ENCODE data around the gene PSORS1C1. TPM values are rescaled to one million over a fixed set of nuclear protein-coding genes. Genes with fewer than 3 reads are reported as not detected.
"Not testable (repeated sequence)": the region's sequence is repeated elsewhere in the genome, so short reads cannot be mapped to it uniquely, and the experiment has no call there.

PSORS1C1 gene
- total and polyA plus RNA-seq, 7 experiments from 2014 or later = not detected

DNA sequence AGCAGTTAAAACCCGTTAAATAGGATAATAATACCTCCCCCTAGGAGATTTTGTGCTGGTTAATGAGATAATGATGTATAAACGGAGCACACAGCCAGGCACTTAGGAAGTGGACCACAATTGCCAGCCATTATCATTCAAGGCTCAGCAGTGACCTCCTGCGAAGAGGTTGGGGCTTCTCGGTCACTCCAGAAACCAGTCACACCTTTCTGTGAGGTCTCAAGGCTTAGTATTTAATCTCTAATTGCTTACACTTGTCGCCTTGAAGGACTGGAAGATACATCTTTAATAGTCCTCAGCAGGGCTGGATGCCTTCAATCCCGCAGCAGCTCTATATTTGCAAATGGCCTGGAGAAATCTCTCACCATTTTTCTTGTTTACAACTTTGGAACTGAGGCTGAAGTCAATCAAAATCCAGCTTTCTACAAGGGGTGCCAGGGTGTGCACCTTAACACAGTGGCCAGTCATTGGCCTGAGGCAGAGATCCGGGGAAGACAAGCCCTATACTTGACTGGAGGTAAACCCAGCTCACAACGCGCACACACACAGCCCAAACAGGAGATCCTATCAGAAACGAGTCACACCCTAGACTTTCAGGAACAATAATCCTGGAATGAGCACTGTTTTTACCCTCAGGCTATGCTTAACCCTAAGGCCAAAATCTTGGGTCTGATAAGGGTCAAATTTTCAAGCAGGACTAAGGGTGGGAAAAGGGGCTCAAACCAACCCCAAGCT is 54.7 kb downstream of the PSORS1C1 start:
- Histone ChIP-seq H3K9me3 (ENCODE audit: control insufficient read depth in 2 of 3, low read length in 3 of 3) (no peaks in the 10 kb centered on the region), H3K4me1 (ENCODE audit: control insufficient read depth in 2 of 2, insufficient read depth in 2 of 2, low read length in 2 of 2) (no peaks in the 10 kb centered on the region), H3K4me3 (ENCODE audit: low read length) (no peak overlapping the region), H3K27me3 (ENCODE audit: control insufficient read depth in 2 of 2, insufficient read depth in 2 of 2, low read length in 2 of 2) (no peaks in the 10 kb centered on the region), H3K36me3 (ENCODE audit: control insufficient read depth in 2 of 3, insufficient read depth in 3 of 3, low read length in 3 of 3) (no peaks in the 10 kb centered on the region), H3K27ac (ENCODE audit: low read depth, low read length) (no peak overlapping the region)
- no peak for DNase-seq
- Mint-ChIP-seq H3K36me3 (peaks cover 0 to 3% (median 0%) of the 10 kb centered on the region in 5 donors), H3K27me3 (no peaks in the 10 kb centered on the region), H3K4me1 (peaks cover 0 to 6% (median 0%) of the 10 kb centered on the region in 7 donors), H3K4me3 (no peak overlapping the region), H3K9me3 (no peaks in the 10 kb centered on the region), H3K27ac (no peak overlapping the region)
- intact Hi-C loops (cut with micrococcal nuclease) = no loop called here
- ChIA-PET CTCF (interaction anchor here (0.6 kb wide), 2 partner anchors 61 to 501 kb away, joined by 3 read pairs; no protein-coding TSS in a partner anchor), POLR2A (interaction anchor here (1.0 to 2.3 kb wide), 2 partner anchors 10 to 12 kb away, joined by 3 to 13 read pairs; partner anchors contain the start of genes CCHCR1 and TCF19)
- no peak for ATAC-seq

DNA sequence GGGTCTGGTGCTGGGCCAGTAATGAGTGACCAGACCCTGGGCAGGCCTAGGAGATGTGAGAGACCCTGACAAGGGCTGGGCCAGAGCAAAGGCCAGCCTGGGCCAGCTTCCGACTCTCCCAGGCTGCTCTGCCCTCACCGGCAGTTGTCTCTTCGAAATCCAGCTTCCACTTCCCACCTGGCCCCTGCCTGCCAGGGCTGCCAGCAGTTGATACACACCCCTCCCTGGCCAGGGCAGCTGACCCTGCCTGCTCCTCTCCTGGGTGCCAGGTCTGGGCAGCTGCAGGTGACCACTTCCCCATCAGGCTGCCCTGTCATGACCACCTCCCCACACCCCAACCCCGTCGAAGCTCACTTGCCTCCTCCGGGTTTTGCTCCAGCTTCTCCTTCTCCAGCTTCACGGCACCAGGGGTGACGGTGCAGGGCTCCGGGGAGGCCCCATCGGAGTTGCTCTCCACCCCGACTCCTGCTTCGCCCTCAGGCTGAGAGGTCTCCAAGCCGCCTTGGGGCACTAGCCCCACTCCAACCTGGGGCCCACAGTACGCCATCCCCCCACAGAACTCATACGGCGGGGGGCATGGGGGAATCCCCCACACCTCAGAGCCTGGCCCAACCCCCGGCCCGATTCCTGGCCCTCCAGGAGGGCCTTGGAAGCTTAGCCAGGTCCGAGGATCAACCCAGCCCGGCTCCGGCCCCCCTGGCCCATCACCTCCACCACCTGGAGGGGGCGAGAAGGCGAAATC is 55.4 kb downstream of the PSORS1C1 start:
- H3K36me3 Mint-ChIP-seq; H3K4me3 ChIP-seq (ENCODE audit: low read length); H3K4me3 Mint-ChIP-seq; H3K9me3 Mint-ChIP-seq; H3K36me3 ChIP-seq (ENCODE audit: control insufficient read depth in 2 of 3, insufficient read depth in 3 of 3, low read length in 3 of 3); H3K27me3 Mint-ChIP-seq; H3K9me3 ChIP-seq (ENCODE audit: control insufficient read depth in 2 of 3, low read length in 3 of 3); DNase-seq; ATAC-seq; intact Hi-C loops (cut with micrococcal nuclease); H3K4me1 Mint-ChIP-seq; H3K4me1 ChIP-seq (ENCODE audit: control insufficient read depth in 2 of 2, insufficient read depth in 2 of 2, low read length in 2 of 2); H3K27me3 ChIP-seq (ENCODE audit: control insufficient read depth in 2 of 2, insufficient read depth in 2 of 2, low read length in 2 of 2); H3K27ac ChIP-seq (ENCODE audit: low read depth, low read length); H3K27ac Mint-ChIP-seq: not testable (repeated sequence)
- ChIA-PET CTCF (interaction anchor here (0.6 kb wide), 1 partner anchor 502 kb away, joined by 3 read pairs; no protein-coding TSS in a partner anchor), POLR2A (interaction anchor here (1.0 to 2.3 kb wide), 2 partner anchors 11 kb away, joined by 3 to 13 read pairs; partner anchors contain the start of genes CCHCR1 and TCF19)

DNA sequence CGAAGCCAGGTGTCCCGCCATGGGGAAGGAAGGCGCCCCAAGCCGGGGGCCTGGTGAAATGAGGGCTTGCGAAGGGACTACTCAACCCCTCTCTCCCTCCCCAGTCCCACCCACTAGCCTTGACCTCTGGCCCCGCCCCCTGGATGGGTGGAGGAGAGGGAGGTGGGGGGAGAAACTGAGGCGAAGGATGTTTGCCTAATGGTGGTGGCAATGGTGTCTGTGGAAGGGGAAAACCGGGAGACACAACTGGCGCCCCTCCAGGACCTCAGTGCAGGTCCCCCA is 55.9 kb downstream of the PSORS1C1 start, which contains the start of gene POU5F1:
POU5F1 (minus strand) TSS at position 83 of the 282 bp plus-strand sequence; CDS start at position 21, 62 bp downstream.
- Histone ChIP-seq H3K27me3 (ENCODE audit: control insufficient read depth in 2 of 2, insufficient read depth in 2 of 2, low read length in 2 of 2) (no peaks in the 10 kb centered on the region), H3K4me1 (ENCODE audit: control insufficient read depth in 2 of 2, insufficient read depth in 2 of 2, low read length in 2 of 2) (no peaks in the 10 kb centered on the region), H3K9me3 (ENCODE audit: control insufficient read depth in 2 of 3, low read length in 3 of 3) (no peaks in the 10 kb centered on the region), H3K27ac (ENCODE audit: low read depth, low read length) (no peak within 1 kb of the TSS), H3K4me3 (ENCODE audit: low read length) (no peak within 1 kb of the TSS), H3K36me3 (ENCODE audit: control insufficient read depth in 2 of 3, insufficient read depth in 3 of 3, low read length in 3 of 3) (no peaks in the 10 kb centered on the region)
- intact Hi-C loops (cut with micrococcal nuclease) = no loop called here
- Mint-ChIP-seq H3K27me3 (no peaks in the 10 kb centered on the region), H3K27ac (peak within 1 kb of the TSS in 2 of 9 donors; percentile 58 to 84), H3K36me3 (no peaks in the 10 kb centered on the region), H3K4me3 (no peak within 1 kb of the TSS), H3K9me3 (no peaks in the 10 kb centered on the region), H3K4me1 (peaks cover 0 to 1% (median 0%) of the 10 kb centered on the region in 7 donors)
- POLR2A ChIA-PET = no interaction called here
- CTCF ChIA-PET = no interaction called here
- no peak for ATAC-seq
- no peak for DNase-seq

DNA sequence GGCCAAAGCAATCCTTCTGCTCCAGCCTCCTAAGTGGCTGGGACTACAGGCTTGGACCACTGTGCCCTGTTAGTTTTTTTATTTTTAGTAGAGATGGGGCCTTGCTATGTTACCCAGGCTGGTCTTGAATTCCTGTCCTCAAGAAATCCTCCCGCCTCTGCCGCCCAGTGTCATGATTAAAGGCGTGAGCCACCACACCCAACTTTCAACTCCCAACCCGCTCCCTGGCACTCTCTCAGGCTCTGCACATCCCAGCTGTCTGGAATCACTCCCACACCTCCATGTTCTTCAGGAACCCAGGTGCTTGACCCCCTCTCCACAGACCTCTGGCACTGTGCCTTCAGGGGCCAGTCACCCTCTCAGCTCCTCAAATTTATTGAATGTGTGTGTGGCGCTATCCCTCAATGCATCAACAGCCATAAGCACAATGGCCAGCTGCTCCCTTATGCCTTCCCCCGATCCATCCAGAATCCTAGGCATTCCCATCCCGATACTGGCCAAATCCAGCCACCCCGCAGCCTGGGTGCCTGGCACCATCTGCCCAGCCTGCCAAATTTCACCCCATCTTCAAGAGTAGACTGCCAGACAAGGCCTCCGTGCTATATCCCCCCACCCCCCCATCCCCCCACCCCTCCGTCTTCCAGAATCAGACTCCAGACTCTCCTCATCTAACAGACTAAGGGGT is 56.5 kb downstream of the PSORS1C1 start:
- ChIA-PET CTCF (no interaction called here), POLR2A (no interaction called here)
- Mint-ChIP-seq H3K4me3 (no peak overlapping the region), H3K27ac (peak overlapping the region in 2 of 9 donors; percentile 58 to 84), H3K36me3 (no peaks in the 10 kb centered on the region), H3K9me3 (no peaks in the 10 kb centered on the region), H3K27me3 (no peaks in the 10 kb centered on the region), H3K4me1 (peaks cover 0 to 7% (median 0%) of the 10 kb centered on the region in 7 donors)
- H3K4me3 ChIP-seq (ENCODE audit: low read length) = no peak overlapping the region
- no peaks in the 10 kb centered on the region for H3K27me3 ChIP-seq (ENCODE audit: control insufficient read depth in 2 of 2, insufficient read depth in 2 of 2, low read length in 2 of 2)
- DNase-seq (no peak), ATAC-seq (no peak)
- no peaks in the 10 kb centered on the region for H3K36me3 ChIP-seq (ENCODE audit: control insufficient read depth in 2 of 3, insufficient read depth in 3 of 3, low read length in 3 of 3)
- no peaks in the 10 kb centered on the region for H3K9me3 ChIP-seq (ENCODE audit: control insufficient read depth in 2 of 3, low read length in 3 of 3)
- intact Hi-C loops (cut with micrococcal nuclease) = no loop called here
- H3K4me1 ChIP-seq (ENCODE audit: control insufficient read depth in 2 of 2, insufficient read depth in 2 of 2, low read length in 2 of 2) = no peaks in the 10 kb centered on the region
- no peak overlapping the region for H3K27ac ChIP-seq (ENCODE audit: low read depth, low read length)

DNA sequence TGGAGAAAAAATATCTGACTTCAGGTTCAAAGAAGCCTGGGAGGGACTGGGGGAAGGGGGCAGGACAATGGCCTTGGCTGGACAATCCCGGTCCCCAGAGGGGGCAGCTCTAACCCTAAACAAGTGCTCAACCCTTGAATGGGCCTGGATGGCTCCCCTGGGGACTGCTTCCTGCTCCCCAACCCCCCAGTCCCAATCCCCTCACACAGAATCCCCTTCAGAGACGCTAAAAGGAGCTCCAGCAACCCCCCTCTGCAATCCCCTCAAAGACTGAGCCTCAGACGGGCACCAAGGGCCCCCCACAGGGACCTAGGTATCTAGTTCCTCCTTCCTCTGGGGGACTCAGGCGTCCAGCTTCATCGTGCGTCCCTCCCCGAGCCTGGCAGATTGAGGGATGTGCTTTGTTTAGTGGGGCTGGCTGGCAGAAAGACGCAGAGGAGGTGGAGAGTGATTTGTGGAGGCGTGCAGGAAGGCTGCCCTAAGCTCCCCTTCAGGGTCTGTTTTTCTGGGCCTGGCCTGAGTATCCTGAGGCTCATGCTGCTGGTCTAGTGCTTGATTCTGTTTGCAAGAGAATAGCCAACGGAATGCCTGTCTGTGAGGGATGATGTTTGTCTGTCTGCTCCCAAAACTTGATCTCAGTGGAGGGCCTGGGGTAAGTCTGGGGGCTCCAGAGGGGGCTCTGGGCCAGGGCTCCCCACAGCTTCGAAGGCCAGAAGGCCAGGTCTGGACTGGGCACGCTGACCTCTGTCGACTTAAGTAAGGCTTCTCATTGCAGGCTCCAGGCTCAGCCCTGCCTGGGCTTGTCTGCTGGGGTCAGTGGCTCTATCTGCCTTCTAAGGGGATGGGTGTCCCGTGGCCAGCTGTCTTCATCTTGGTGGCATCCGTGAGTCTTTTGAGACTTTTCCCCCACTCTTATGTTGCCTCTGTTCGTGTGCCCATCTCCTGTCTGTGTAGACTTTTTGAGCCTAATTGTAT is 57.6 kb downstream of the PSORS1C1 start:
- ChIA-PET POLR2A (no interaction called here), CTCF (no interaction called here)
- H3K4me1 ChIP-seq (ENCODE audit: control insufficient read depth in 2 of 2, insufficient read depth in 2 of 2, low read length in 2 of 2) = no peaks in the 10 kb centered on the region
- H3K9me3 ChIP-seq (ENCODE audit: control insufficient read depth in 2 of 3, low read length in 3 of 3) = no peaks in the 10 kb centered on the region
- no peaks in the 10 kb centered on the region for H3K9me3 Mint-ChIP-seq
- no peak overlapping the region for H3K4me3 ChIP-seq (ENCODE audit: low read length)
- H3K4me1 Mint-ChIP-seq = peaks cover 0 to 7% (median 0%) of the 10 kb centered on the region in 7 donors
- H3K36me3 ChIP-seq (ENCODE audit: control insufficient read depth in 2 of 3, insufficient read depth in 3 of 3, low read length in 3 of 3) = no peaks in the 10 kb centered on the region
- H3K4me3 Mint-ChIP-seq = no peak overlapping the region
- no peaks in the 10 kb centered on the region for H3K27me3 Mint-ChIP-seq
- ATAC-seq (no peak), DNase-seq (no peak)
- H3K27ac ChIP-seq (ENCODE audit: low read depth, low read length) = no peak overlapping the region
- no peaks in the 10 kb centered on the region for H3K27me3 ChIP-seq (ENCODE audit: control insufficient read depth in 2 of 2, insufficient read depth in 2 of 2, low read length in 2 of 2)
- H3K36me3 Mint-ChIP-seq = no peaks in the 10 kb centered on the region
- intact Hi-C loops (cut with micrococcal nuclease) = no loop called here
- peak overlapping the region in 1 of 9 donors; percentile 12 for H3K27ac Mint-ChIP-seq

DNA sequence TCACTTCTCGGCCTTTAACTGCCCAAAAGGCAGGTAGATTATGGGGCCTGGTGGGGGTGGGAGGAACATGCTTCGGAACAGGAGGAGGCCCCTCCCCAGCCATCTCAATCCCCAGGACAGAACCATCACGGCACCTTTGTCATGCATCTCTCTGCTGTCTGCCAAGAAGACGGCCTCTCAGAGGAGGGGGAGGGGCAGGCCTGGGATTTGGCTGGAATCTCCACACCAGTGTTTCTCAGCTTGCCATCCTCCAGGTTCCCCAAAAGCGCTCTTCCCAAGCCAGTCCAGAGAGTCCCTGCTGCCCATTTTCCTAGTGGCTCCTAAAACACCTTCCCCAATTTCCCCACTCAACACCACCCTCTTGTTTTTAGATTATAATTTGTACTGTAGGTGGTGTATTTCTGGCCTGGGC is 58.4 kb downstream of the PSORS1C1 start:
- intact Hi-C loops (cut with micrococcal nuclease) = no loop called here
- no peak overlapping the region for H3K4me3 Mint-ChIP-seq
- no peak overlapping the region for H3K27ac Mint-ChIP-seq
- ChIA-PET CTCF (no interaction called here), POLR2A (no interaction called here)
- no peaks in the 10 kb centered on the region for H3K27me3 ChIP-seq (ENCODE audit: control insufficient read depth in 2 of 2, insufficient read depth in 2 of 2, low read length in 2 of 2)
- ATAC-seq (no peak), DNase-seq (no peak)
- no peaks in the 10 kb centered on the region for H3K36me3 ChIP-seq (ENCODE audit: control insufficient read depth in 2 of 3, insufficient read depth in 3 of 3, low read length in 3 of 3)
- H3K4me1 Mint-ChIP-seq = peaks cover 0 to 7% (median 0%) of the 10 kb centered on the region in 7 donors
- H3K36me3 Mint-ChIP-seq = no peaks in the 10 kb centered on the region
- no peak overlapping the region for H3K27ac ChIP-seq (ENCODE audit: low read depth, low read length)
- H3K9me3 ChIP-seq (ENCODE audit: control insufficient read depth in 2 of 3, low read length in 3 of 3) = no peaks in the 10 kb centered on the region
- no peaks in the 10 kb centered on the region for H3K4me1 ChIP-seq (ENCODE audit: control insufficient read depth in 2 of 2, insufficient read depth in 2 of 2, low read length in 2 of 2)
- H3K4me3 ChIP-seq (ENCODE audit: low read length) = no peak overlapping the region
- no peaks in the 10 kb centered on the region for H3K9me3 Mint-ChIP-seq
- H3K27me3 Mint-ChIP-seq = no peaks in the 10 kb centered on the region

All from naive thymus-derived CD4-positive, alpha-beta T cell (primary cell).